HG03060 (cell line): ENCODE results near the gene HSD17B4.
A peak's percentile ranks its signal among the peaks of the same experiment; 100 is the strongest.
"Not testable (repeated sequence)": the region's sequence is repeated elsewhere in the genome, so short reads cannot be mapped to it uniquely, and the experiment has no call there.

Experiments used
- ATAC-seq: cut with Tn5 transposase; IDR thresholded peaks from one replicate; pipeline ENCODE4 v1.9.1; 2021; ENCODE audit warnings: low read depth, moderate number of reproducible peaks; ENCODE audit not compliant: unreplicated experiment

Gene HSD17B4

DNA sequence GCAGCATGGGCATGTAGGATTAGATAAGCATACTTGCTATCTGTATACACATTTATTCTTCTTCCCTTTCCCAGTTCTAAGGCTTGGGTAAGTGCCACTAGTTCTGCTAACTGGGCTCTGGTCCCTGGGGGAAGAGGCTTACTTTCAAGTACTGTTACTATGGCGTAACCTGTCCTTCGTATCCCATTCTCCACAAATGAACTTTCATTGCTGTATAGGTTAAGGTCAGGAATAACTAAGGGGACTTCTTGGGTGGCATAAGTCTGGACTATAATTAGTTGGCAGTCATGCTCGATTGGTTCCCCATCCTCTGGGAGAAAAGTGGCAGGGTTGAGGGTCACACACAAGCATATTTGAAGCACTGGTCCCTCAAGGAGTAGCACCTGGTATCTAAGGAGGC lies 23.7 kb upstream of the HSD17B4 start:
- ATAC-seq = not testable (repeated sequence)

DNA sequence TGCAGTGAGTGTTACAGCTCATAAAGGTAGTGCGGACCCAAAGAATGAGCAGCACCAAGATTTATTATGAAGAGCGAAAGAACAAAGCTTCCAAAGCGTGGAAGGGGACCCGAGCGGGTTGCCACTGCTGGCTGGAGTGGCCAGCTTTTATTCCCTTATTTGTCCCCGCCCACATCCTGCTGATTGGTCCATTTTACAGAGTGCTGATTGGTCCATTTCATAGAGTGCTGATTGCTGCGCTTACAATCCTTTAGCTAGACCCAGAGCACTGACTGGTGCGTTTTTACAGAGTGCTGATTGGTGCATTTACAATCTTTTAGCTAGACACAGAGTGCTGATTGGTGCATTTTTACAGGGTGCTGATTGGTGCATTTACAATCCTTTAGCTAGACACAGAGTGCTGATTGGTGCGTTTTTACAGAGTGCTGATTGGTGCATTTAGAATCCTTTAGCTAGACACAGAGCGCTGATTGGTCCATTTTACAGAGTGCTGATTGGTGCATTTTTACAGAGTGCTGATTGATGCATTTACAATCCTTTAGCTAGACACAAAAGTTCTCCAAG lies 19.5 kb upstream of the HSD17B4 start:
- ATAC-seq = not testable (repeated sequence)

DNA sequence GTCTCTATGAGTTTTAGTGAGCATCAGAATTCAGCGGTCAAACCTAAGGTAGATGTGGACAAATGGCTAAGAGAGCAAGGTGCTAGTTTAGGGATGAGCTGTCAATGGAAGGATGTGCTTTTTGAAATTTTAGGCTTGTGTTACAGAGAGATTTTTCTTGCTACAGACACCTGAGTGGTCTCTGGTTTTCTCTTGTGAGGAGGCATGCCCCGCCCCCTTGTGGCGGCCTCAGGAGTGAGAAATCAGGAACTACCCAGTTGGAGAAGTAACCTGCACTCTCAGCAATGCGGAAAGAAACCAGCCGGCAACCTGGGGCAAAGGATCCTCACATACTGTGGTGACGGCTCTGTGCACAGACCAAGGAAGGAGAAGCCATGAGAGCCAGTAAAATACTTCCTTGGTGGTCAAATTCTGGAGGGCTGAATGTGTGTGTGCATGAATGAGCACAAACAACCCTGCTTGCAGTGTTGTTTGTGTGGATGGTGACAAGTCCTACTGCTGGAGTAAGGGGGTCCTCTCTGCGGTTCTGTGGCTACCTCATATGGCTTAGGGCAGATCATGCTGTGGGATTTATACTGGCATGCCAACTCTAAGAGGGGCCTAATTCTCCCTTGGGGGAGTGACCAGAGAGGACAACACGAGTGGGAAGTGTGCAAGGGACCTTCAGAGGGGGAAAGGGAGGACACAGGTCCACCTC lies 16.7 kb upstream of the HSD17B4 start:
- peak; percentile 60 for ATAC-seq

DNA sequence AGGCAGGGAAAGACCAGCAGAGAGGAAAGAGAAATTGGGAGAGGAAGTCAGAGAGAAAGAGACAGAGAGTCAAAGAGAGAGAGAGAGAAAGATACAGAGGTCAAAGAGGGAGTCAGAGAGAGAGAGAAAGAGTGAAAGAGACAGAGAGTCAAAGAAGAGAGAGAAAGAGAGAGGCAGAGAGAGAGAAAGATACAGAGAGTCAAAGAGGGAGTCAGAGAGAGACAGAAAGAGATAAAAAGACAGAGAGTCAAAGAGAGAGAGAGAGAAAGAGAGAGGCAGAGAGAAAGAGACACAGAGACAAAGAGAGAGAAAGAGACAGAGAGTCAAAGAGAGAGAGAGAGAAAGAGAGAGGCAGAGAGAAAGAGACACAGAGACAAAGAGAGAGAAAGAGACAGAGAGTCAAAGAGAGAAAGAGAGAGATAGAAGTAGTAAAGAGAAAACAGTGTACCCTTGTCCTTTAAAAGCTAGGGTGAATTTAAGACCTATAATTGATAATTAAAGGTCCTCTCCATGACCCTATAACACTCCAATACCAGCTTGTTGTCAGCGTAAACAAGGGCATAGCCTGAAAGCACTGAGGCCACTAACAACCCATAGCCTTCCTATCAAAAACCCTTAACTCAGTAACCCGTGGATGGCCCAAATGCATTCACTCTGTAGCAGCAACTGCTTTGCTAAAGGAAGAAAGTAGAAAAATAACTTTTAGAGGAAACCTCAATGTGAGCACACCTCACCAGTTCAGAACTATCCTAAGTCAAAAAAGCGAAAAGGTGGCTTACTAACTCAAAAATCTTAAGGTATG lies 14.3 kb upstream of the HSD17B4 start:
- ATAC-seq = not testable (repeated sequence)

DNA sequence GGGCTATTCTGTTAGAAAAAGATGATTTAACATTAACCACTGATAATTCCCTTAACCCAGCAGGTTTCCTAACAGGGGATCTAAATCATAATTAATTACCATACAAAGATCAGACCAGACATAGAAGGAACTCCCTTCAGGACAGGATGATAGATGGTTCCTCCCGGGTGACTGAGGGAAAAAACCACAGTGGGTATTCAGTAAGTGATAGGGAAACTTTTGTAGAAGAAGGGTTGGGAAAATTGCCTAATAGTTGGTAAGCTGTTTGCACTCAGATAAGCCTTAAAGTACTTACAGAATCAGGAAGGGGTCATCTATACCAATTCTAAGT lies 13.7 kb upstream of the HSD17B4 start:
- ATAC-seq = not testable (repeated sequence)

- ATAC-seq = no peak
Measured at GRCh38 chr5:119439140-119439631, 13.1 kb upstream of the HSD17B4 start.

GRCh38 chr5:119439632-119440031 lies 12.7 kb upstream of the HSD17B4 start:
- not testable (repeated sequence) for ATAC-seq

DNA sequence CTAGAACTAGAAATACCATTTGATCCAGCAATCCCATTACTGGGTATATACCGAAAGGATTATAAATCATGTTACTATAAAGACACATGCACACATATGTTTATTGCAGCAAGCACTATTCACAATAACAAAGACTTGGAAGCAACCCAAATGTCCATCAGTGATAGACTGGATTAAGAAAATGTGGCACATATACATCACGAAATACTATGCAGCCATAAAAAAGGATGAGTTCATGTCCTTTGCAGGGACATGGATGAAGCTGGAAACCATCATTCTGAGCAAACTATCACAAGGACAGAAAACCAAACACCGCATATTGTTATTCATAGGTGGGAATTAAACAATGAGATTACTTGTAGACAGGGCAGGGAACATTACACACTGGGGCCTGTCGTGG lies 7.7 kb upstream of the HSD17B4 start:
- ATAC-seq = not testable (repeated sequence)

- no peak for ATAC-seq
Measured at GRCh38 chr5:119445544-119445943, 6.8 kb upstream of the HSD17B4 start.

- no peak for ATAC-seq
Measured at GRCh38 chr5:119449882-119450281, 2.4 kb upstream of the HSD17B4 start.

DNA sequence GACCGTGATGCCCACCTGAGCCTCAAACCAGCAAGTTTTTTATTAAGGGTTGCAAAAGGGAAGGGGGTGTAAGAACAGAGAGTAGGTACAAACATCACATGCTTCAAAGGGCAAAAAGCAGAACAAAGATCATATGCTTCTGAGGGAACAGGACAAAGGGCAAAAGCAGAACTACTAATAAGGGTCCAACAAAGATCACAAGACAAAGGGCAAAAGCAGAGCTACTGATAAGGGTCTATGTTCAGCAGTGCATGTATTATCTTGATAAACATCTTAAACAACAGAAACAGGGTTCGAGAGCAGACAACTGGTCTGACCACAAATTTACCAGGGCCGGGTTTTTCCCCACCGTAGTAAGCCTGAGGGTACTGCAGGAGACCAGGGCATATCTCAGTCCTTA lies 1.7 kb upstream of the HSD17B4 start:
- not testable (repeated sequence) for ATAC-seq

- no peak for ATAC-seq
Measured at GRCh38 chr5:119451561-119451960, 736 bp upstream of the HSD17B4 start.

DNA sequence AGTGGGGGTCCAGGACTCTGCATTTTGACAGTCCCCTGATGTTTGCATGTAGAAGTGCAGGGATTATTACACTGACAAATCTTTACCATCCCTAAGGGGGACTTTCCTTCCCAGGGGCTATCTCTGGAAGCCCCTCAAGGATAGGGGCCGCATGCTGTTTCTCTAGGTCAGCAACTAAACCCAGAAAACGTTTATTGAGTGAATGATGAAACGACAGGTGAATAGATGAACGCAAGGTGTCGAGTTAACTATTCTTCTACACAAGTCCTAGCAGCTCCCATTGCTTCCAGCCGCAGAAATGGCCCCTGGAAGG lies 281 bp upstream of the HSD17B4 start:
- no peak for ATAC-seq

GRCh38 chr5:119453040-119453373 lies 710 bp downstream of the HSD17B4 start:
- no peak for ATAC-seq

DNA sequence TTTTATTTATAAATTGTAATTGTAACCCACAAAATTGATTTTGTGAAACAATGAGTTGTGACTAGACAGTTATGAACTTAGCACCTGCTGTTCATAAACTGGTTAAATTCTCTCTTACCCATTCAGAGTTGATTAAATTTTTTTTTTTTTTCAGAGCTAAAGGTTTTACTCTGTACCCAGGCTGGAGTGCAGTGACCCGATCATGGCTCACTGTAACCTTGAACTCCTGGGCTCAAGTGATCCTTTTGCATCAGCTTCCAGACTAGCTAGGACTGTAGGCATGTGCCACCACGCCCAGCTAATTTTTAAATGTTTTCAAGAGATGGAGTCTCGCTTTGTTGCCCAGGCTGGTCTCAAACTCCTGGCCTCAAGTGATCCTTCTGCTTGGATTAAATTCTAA lies 1.9 kb downstream of the HSD17B4 start:
- ATAC-seq = no peak

DNA sequence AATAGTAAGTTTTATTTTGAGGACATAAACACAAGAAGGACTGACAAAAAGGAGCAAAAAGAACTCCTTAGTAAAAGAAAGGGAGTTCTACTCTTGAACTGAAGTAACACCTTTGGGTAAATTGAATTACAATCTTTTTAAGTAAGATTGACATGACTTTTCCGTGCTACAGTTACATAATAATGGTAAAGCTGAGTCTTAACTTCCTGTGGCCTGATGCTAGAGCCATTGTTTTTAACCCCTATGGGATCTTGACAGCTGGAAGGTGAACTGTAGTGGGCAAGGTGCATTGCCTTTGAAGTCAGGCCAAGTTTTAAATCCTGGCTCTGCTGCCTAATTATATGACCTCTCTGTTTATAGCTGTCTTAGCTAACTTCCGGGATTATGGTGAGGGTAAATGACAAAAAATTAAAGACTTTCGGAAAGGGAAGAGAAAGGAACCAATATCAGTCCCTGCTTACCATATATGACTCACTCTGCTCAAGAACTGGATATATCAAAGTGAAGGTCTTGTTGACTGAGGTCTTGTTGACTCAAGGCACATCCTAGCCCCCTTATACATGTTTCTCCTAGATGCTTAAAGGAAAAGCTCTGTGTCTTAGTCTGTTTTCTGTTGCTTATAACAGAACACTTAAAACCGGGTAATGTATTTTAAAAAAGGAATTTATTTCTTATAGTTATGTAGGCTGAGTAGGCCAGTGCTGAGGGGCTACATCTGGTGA lies 6.8 kb downstream of the HSD17B4 start:
- no peak for ATAC-seq

GRCh38 chr5:119465640-119466039 lies 13.3 kb downstream of the HSD17B4 start:
- ATAC-seq = no peak

DNA sequence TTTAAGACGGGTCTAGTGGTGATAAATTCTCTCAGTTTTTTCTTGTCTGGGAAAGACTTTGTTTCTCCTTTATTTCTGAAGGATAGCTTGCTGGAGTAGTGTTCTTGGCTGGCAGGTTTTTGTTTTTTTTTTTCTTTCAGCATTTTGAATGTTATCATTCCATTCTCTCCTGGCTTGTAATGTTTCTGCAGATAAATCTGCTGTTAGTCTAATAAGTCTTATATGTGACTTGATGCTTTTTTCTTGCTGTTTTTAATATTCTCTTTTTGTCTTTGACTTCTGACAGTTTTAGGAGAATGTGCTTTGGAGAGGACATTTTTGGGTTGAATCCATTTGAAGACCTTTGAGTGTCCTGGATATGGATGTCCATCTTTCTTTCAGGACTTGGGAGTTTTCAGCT lies 16.0 kb downstream of the HSD17B4 start:
- ATAC-seq = no peak

DNA sequence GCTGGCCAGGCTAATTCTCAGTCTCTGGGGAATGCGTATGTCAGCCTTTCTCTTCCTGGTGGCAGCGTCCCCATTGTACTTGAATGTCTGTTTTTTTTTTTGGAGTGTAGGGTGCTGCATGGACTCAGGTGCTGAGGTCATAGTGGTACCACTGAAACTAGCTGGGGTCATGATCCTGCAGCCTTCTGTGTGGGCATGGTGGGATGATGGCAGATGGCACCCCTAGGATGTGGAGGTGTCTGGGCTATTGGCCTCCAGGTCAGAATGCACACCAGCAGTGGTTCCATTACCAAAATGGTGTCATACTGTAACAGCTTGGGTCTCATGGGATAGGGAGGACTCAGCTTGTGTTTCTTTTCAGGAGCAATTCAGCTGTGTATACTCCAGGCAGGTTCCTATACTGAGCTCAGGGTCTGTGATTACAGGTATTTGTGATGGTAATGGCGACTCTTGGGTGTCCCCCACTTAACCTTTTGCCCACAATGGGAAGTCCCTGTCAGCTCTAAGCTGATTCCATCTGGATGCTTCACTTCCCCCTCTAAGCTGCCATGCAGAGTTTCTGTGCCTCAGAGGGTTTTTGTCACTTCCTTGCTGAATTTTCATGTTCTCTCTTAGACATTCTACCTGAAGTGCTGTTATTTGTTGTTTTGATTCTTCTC lies 17.9 kb downstream of the HSD17B4 start:
- ATAC-seq = no peak

GRCh38 chr5:119470851-119471451 lies 18.7 kb downstream of the HSD17B4 start:
- ATAC-seq = no peak
